Right lobe of liver (tissue), 6 donors: ENCODE data around the gene DNASE2B. TPM values are rescaled to one million over a fixed set of nuclear protein-coding genes. Genes with fewer than 3 reads are reported as not detected.

ENCODE experiments used
- ATAC-seq, 4 donors: fragments of 200-7000 bp; cut with Tn5 transposase; one replicate each; pipeline ENCODE4 v1.9.1; 2020; ENCODE audit warnings: mild to moderate bottlenecking in 4 of 4, moderate library complexity in 4 of 4
- DNase-seq, 3 donors: peaks; one replicate each; pipeline ENCODE4 v3.0.0-alpha.2; 2020
- H3K27ac ChIP-seq, 3 donors: fragments of 200-600 bp; one replicate each; pipeline ENCODE4 v1.8.0; 2022
- H3K27me3 ChIP-seq, 2 donors: fragments of 200-600 bp; one replicate each; pipeline ENCODE4 v1.8.0; 2022
- H3K36me3 ChIP-seq, 4 donors: fragments of 200-600 bp; sonication (generic) in 1 of 4; one replicate each; pipeline versions ENCODE4 v1.5.1 to v1.8.0; 2017 to 2022; ENCODE audit warnings: control low read depth in 1 of 4
- H3K4me1 ChIP-seq, 4 donors: fragments of 200-600 bp; sonication (generic) in 1 of 4; one replicate each; pipeline versions ENCODE4 v1.5.1 to v1.8.0; 2017 to 2022; ENCODE audit warnings: control low read depth in 1 of 4
- H3K4me3 ChIP-seq, 3 donors: fragments of 200-600 bp; one replicate each; pipeline ENCODE4 v1.8.0; 2022
- H3K9me3 ChIP-seq, 4 donors: fragments of 200-600 bp; sonication (generic) in 1 of 4; one replicate each; pipeline versions ENCODE4 v1.5.1 to v1.8.0; 2017 to 2022; ENCODE audit warnings: control low read depth in 1 of 4
- POLR2A ChIP-seq: fragments of 450-650 bp; IDR thresholded peaks from one replicate; pipeline ENCODE4 v1.6.1; 2017; ENCODE audit warnings: antibody characterized with exemption, mild to moderate bottlenecking
- WGBS: methylation state at CpG from one replicate; pipeline ENCODE4 v1.1.6; 2018; ENCODE audit warnings: low coverage, low lambda C conversion rate; ENCODE audit not compliant: insufficient coverage; ENCODE audit errors: missing lambda C conversion rate; 5-methylcytosine and 5-hydroxymethylcytosine counted together
- intact Hi-C, 2 donors: fragments of 100-400 bp; cut with DNase I; formaldehyde crosslinking; loops; one replicate each; pipeline versions ENCODE4 v1.11.2 to v1.14.1; 2022
- long read RNA-seq: library from polyadenylated mRNA; unstranded; transcript quantifications from one replicate; pipeline ENCODE4 v2.0.0, GENCODE V29; 2019
- total RNA-seq, 6 experiments: library from RNA; depleted of rRNA in 2 of 6; stranded (reverse); fragments of >200 nt in 2 of 6; fragmentation: NEBNext Ultra II Directional in 3 of 6; extraction: Animal tissue kit (Norgen Biotek cat#: 25700) in 3 of 6; gene quantifications; one replicate each; pipeline versions ENCODE4 v1.1.0 to v1.2.4, GENCODE V29; 2016 to 2023
- TF ChIP-seq, protein P1 (sequence below), 4 donors: fragments of 200-600 bp in 3 of 4; fragments of 450-650 bp in 1 of 4; IDR thresholded peaks; one replicate each; pipeline versions ENCODE4 v1.5.1 to v1.8.0; 2016 to 2022; ENCODE audit warnings: antibody characterized with exemption in 4 of 4, mild to moderate bottlenecking in 2 of 4
- donor health status: DM: no; HTN: yes; CAD: no.
- donor health status: DM: no; HTN: no; CAD: no.
- donor health status: DM: no; HTN: no; CAD: no.
- donor health status: DM: no; HTN: yes; CAD: no.
- donor health status: DM: no; HTN: yes; CAD: no.

DNASE2B gene, protein sequence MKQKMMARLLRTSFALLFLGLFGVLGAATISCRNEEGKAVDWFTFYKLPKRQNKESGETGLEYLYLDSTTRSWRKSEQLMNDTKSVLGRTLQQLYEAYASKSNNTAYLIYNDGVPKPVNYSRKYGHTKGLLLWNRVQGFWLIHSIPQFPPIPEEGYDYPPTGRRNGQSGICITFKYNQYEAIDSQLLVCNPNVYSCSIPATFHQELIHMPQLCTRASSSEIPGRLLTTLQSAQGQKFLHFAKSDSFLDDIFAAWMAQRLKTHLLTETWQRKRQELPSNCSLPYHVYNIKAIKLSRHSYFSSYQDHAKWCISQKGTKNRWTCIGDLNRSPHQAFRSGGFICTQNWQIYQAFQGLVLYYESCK
- total RNA-seq, result under 1 TPM in 3 of 6 experiments, not detected in 3; 0.17 to 0.25 (median 0.25) TPM
- long read RNA-seq, result 0 reads

DNA sequence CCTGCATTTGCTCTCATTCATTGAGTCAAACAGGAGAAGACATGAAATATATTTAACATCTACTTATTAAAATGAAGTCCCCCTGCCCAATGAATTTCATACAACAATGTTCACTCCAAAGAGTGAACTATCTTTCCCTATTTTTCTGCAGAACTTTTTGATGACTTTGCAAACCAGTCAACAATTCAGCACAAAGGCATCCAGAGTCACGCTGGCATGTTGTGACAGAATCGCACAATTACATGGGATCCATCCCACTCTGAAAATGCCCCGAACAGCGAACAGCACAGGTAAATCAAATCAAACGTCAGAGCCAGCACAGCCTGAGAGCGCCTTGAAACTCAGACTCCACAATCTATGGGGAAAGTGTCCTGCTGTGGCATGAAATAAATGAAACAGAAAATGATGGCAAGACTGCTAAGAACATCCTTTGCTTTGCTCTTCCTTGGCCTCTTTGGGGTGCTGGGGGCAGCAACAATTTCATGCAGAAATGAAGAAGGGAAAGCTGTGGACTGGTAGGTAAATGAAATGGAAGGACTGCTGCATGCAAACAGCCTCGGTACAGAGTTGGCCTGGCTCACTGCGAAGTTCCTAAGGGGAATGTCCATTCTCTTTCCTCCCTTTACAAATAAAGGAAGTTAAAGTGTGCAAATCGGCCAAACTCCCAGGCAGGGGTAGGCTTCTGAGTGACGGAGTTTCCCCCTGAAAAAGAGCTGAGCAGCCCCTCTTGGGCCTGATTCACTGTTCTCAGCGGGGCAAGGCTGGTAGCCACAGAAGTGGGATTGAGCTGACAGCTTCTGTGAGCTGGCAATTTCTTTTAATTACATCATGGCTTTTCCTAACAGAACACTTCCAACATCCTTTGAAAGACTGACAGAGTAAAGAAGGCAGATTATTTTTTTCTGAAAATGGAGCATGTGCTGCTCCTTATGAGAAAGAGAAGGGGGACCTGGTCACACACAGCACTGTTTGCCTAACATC lies at the start of gene DNASE2B:
Gene DNASE2B, plus strand, starts transcription at position 310 of the 981 bp plus-strand sequence. Its CDS starts 81 bp downstream, at position 391.
- H3K4me3 ChIP-seq, result no peak within 1 kb of the TSS
- TF ChIP-seq, protein P1, sequence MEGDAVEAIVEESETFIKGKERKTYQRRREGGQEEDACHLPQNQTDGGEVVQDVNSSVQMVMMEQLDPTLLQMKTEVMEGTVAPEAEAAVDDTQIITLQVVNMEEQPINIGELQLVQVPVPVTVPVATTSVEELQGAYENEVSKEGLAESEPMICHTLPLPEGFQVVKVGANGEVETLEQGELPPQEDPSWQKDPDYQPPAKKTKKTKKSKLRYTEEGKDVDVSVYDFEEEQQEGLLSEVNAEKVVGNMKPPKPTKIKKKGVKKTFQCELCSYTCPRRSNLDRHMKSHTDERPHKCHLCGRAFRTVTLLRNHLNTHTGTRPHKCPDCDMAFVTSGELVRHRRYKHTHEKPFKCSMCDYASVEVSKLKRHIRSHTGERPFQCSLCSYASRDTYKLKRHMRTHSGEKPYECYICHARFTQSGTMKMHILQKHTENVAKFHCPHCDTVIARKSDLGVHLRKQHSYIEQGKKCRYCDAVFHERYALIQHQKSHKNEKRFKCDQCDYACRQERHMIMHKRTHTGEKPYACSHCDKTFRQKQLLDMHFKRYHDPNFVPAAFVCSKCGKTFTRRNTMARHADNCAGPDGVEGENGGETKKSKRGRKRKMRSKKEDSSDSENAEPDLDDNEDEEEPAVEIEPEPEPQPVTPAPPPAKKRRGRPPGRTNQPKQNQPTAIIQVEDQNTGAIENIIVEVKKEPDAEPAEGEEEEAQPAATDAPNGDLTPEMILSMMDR (IDR thresholded peaks at IDR 0.05), result no peak
- no peak for TF ChIP-seq POLR2A
- ATAC-seq, result no peak
- no peak for DNase-seq
- H3K36me3 ChIP-seq, result no peaks in the 10 kb centered on the region
- H3K4me1 ChIP-seq, result no peaks in the 10 kb centered on the region
- H3K9me3 ChIP-seq, result no peaks in the 10 kb centered on the region
- H3K27me3 ChIP-seq, result no peaks in the 10 kb centered on the region
- 83% methylated on average over 8 of the region's 11 CpGs for WGBS
- intact Hi-C loops, result no loop called here
- H3K27ac ChIP-seq, result no peak within 1 kb of the TSS

DNA sequence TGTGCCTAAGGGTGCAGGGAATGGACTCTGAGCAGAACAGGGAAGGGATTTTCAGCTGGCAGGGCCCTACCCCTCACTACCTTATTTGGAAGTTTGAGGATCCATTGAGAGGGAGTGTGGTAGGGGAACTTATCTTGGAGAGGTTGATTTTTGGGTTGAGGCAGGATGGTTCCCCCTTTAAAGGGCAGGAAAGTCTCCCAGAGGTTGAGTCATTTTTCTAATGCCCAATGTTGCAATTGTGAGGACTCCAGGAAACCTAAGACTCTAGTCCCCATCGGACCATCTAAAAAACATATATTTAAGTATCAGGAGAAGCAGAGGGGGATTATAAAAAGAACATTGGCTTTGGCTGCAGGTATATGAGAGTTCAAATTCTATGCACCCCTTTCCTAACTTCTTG lies 49.5 kb upstream of the DNASE2B start:
- no peaks in the 10 kb centered on the region for H3K4me1 ChIP-seq
- DNase-seq (no peak), ATAC-seq (no peak)
- TF ChIP-seq, protein P1 (IDR thresholded peaks at IDR 0.05), result no peak
- no peak for TF ChIP-seq POLR2A
- no peaks in the 10 kb centered on the region for H3K9me3 ChIP-seq
- no peaks in the 10 kb centered on the region for H3K36me3 ChIP-seq
- H3K27me3 ChIP-seq, result no peaks in the 10 kb centered on the region
- intact Hi-C loops, result no loop called here
- WGBS, result 44% methylated on average over 1 of the region's 1 CpG
- no peak overlapping the region for H3K4me3 ChIP-seq
- H3K27ac ChIP-seq, result no peak overlapping the region

DNA sequence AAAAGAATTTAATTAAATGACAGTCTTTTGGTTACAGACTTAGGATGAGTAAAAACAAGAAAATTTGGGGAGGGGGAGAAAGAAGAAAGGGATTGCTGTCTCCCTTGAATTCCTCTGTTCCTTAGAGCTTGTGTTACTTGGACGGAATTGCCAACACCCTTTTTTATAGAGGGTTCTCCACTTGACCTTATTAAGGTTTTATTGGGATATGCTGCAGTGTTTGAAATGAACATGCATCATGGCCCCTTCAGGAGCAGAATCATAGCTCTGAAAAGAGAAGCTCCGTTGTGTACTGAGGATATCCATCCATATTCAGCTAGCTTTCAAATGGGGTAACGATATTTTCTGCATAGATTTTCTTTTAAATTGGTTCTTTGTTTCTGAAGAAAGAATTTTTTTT lies 48.2 kb upstream of the DNASE2B start:
- intact Hi-C loops, result no loop called here
- Histone ChIP-seq H3K36me3 (no peaks in the 10 kb centered on the region), H3K9me3 (no peaks in the 10 kb centered on the region), H3K4me1 (no peaks in the 10 kb centered on the region), H3K4me3 (no peak overlapping the region), H3K27ac (no peak overlapping the region), H3K27me3 (no peaks in the 10 kb centered on the region)
- 54% methylated on average over 3 of the region's 3 CpGs for WGBS
- TF ChIP-seq, protein P1 (IDR thresholded peaks at IDR 0.05), result no peak
- TF ChIP-seq POLR2A, result no peak
- ATAC-seq, result no peak
- no peak for DNase-seq

DNA sequence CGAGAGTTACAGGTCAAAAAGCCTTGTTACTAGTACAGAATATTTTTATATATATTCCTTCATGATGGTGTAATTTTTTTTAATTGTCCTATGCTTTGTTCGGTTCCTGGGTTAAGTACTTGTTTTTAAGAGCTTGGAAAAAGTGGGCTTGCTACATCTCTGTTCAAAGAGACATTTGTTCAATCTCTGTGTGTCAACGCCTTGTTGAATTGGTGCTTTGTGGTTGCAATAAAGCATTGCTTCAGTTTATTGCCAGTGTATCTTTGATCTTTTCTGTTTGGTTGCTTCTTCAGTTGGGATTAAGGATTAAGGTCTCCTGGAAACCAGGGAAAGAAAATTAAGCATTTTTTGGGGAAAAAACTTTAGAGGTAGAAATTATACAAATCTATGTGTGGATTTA lies 47.7 kb upstream of the DNASE2B start:
- DNase-seq (no peak), ATAC-seq (no peak)
- 90% methylated on average over 3 of the region's 3 CpGs for WGBS
- Histone ChIP-seq H3K36me3 (no peaks in the 10 kb centered on the region), H3K27me3 (no peaks in the 10 kb centered on the region), H3K27ac (no peak overlapping the region), H3K4me3 (no peak overlapping the region), H3K9me3 (no peaks in the 10 kb centered on the region), H3K4me1 (no peaks in the 10 kb centered on the region)
- intact Hi-C loops, result no loop called here
- TF ChIP-seq, protein P1 (IDR thresholded peaks at IDR 0.05), result no peak
- no peak for TF ChIP-seq POLR2A
